GM21447 (cell line): ENCODE data around the gene MMP28.

Source experiments
- ATAC-seq: cut with Tn5 transposase; IDR thresholded peaks from one replicate; pipeline ENCODE4 v1.9.1; 2021; ENCODE audit not compliant: unreplicated experiment

MMP28 gene

DNA sequence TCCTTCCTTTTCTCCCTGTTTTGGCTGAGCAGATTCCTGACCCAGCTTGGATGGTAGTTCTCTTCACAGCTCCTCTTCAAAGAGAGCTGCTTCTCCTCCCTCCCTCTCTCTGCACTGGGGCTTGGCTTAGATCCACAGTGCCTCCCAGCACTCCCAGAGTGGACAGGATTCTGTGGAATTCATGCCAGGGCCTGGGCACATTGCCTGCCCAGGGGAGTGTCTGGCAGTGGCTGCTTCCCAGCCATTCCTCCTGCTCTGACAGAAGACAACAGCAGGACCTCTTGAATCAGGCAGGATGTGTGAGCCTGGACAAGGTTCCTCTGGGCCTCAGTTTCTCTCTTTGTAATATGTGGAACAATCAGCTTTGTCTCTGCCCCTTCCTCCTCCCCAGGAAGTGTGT is 4.5 kb upstream of the MMP28 start:
- ATAC-seq: no peak

- no peak for ATAC-seq
Measured at GRCh38 chr17:35797918-35798317, 2.5 kb upstream of the MMP28 start.

DNA sequence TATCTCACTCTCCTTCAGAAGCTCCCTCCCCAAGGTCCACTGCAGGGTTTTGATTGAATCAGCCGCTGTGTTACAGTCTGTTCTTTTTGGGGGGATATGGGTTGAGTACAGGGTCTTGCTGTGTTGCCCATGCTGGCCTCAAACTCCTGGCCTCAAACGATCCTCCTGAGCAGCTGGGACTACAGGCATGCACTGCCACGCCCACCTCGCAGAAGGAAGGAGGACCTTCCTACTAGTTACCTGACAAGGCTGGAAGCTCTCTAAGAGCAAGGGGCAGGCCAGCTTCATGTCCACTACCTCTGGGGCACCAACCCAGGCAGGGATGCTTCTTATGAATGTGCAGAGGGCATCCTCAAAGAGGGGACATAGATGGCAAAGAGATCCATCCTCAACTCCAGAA is 1.9 kb upstream of the MMP28 start:
- no peak for ATAC-seq

- ATAC-seq: no peak
Measured at GRCh38 chr17:35796942-35797341, 1.5 kb upstream of the MMP28 start.

- no peak for ATAC-seq
Measured at GRCh38 chr17:35795871-35796265, 427 bp upstream of the MMP28 start.

- no peak for ATAC-seq
Measured at GRCh38 chr17:35793257-35793656, 2.2 kb downstream of the MMP28 start.

DNA sequence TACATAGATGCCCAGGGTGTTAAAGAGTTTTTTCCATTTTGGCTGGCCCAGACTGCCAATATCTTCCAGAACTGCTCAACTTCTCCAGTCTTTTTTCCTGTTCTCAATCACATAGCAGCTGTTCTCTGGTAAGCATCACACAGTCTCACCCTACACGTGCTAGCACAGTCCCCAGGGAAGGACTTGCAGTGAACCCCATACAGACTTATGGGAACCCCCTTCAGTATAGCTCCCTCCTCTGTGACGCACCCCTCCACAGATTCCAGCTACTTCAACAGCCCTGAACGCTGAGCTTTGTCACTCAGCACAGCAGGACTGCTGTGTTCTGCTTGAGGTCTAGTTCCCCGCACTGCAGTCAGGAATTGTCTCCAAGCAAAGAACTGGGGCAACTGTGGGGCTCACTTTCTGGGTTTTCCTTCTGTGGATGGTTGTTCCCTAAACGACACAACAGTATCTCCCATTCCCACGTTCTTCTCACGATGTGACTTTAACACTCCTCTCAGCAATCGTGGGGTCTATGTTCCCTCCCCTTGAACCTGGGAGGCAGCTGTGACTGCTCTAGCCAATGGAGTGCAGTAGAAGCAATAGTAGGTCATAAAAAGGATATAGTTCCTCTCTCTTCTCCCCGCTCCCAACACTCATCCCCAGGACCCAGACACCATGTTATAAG is 3.6 kb downstream of the MMP28 start:
- ATAC-seq: no peak

GRCh38 chr17:35790841-35791240 is 4.6 kb downstream of the MMP28 start:
- ATAC-seq: no peak

- no peak for ATAC-seq
Measured at GRCh38 chr17:35788477-35789368, 6.7 kb downstream of the MMP28 start.

DNA sequence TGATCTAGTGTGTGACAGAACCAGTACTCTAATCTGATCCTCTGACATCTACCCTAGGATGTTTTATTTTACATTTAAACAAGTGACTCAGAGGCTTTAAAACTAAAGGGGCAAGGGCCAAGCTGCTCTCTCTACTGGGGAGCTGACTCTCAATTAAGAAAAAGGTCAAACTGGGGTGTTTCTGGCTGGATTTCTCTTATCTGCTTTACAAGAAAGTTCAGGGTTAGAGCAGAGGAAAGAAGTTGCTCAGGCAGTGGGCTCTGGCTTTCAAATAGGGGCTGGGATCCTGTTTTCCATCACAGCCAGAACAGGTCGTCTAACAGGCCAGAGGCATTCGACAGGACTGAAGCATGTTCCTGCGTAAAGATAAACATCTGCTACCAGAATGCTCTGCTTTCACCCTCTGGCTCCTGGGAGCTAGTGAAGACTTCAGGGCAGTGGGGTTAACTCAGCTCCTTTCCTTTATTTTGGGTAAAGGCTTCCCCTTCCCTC is 8.5 kb downstream of the MMP28 start:
- ATAC-seq: no peak

- ATAC-seq: no peak
Measured at GRCh38 chr17:35784895-35785294, 10.5 kb downstream of the MMP28 start.

GRCh38 chr17:35780950-35781349 is 14.5 kb downstream of the MMP28 start:
- ATAC-seq: no peak

GRCh38 chr17:35778641-35779196 is 16.7 kb downstream of the MMP28 start:
- ATAC-seq: no peak

DNA sequence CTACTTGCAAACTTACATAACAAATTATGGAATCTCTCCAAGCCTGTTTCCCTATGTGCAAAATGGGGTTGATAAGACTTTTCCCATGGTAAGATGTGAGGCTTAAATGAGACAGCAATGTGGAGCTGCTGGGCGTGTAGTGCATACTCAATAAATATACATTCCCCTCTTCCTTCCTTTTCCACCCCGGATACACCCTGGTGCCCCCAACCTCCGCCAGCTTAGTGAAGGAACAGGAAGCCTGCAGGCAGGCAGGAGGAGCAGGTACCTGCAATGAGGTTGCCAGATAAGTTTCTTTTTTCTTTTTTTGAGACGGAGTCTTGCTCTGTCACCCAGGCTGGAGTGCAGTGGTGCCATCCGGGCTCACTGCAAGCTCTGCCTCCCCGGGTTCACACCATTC is 19.9 kb downstream of the MMP28 start:
- no peak for ATAC-seq

DNA sequence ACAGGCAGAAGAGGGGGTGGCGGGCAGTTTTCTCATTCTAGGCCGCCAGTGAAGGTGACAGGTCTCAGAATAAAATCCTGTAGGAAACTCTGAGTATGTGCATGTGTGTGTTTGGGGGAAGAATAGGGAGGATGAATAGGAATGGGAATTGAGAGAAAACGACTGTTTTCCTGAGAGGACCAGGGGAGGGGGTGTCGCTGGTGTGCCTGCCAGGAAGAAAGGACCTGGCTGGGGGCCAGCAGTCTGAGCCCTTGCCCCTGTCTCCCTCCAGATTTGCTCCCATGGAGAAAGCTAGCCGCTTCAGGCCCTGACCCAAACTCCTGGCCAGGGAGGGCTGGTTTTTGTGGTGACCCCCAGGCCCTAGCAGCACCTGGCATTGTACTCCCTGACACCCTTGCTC is 20.4 kb downstream of the MMP28 start:
- ATAC-seq: no peak

GRCh38 chr17:35774499-35774898 is 20.9 kb downstream of the MMP28 start:
- ATAC-seq: no peak

GRCh38 chr17:35773679-35774425 is 21.6 kb downstream of the MMP28 start:
- no peak for ATAC-seq

DNA sequence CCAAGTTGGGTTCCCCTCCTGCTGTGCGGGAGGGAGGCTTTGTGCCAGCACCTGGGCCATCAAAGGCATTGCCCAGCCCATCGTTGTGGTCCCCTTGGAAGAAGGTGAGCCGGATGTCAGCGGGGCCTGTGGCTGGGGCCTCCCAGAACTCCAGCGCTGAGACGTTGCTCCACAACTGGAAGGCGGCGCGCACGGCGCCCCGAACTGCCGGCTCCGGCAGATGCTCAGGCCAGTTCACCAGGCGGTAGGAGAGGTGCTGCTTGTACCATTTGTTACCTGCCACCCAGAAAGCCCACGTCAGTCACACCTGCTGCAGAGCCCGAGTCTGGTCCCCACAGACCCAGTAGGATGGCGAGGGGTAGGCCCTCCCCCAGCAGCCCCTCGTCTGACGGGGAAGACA is 22.3 kb downstream of the MMP28 start:
- ATAC-seq: no peak

DNA sequence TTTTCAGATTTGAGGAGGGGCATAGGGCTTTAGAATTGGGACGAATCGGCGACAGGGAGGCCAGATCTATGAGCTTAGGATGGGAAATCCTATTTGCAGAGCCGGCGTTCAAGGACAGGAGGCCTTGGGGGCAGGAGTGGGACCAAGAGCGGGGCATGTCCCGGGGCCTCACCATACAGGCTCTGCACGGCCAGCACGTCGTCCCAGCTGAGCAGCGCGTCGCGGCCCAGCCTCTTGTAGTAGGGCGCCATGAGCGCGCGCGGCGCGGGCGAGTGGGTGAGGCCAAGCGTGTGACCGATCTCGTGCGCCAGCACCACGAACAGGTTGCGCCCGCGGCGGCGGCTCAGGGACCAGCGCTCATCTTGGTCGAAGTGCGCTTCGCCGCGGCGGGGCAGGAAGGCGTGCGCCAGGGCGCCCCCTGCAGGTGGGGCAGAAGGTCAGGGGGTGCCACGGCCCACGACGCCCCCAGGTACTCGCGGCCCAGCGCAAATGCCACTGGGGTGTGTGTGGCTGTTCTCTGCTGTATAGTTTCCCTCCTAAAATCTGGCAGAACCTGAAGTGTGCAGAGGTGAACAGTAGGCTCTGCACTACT is 25.4 kb downstream of the MMP28 start:
- no peak for ATAC-seq

GRCh38 chr17:35768797-35769196 is 26.6 kb downstream of the MMP28 start:
- no peak for ATAC-seq
